HAP-1 (cell line): ENCODE measurements around the gene DENND4A.
"Not testable (repeated sequence)": the region's sequence is repeated elsewhere in the genome, so short reads cannot be mapped to it uniquely, and the experiment has no call there.

Source experiments
- DNase-seq, 2 experiments: peaks; one replicate each; pipeline ENCODE4 v3.0.0-alpha.2; 2016 to 2020; ENCODE audit warnings: low spot score in 2 of 2
- H3K27me3 ChIP-seq: fragments of 250-450 bp; sonication (Bioruptor Pico); 2 replicates; pipeline ENCODE4 v1.5.1; 2020; ENCODE audit warnings: low read depth, mild to moderate bottlenecking, moderate library complexity
- H3K36me3 ChIP-seq: fragments of 250-450 bp; sonication (Bioruptor Pico); replicated peaks from 2 replicates; pipeline ENCODE4 v1.5.1; 2020; ENCODE audit warnings: mild to moderate bottlenecking
- H3K4me1 ChIP-seq: fragments of 250-450 bp; sonication (Bioruptor Pico); 2 replicates; pipeline ENCODE4 v1.5.1; 2020; ENCODE audit warnings: mild to moderate bottlenecking
- H3K4me3 ChIP-seq: fragments of 250-450 bp; sonication (Bioruptor Pico); 2 replicates; pipeline ENCODE4 v1.5.1; 2020; ENCODE audit warnings: mild to moderate bottlenecking, moderate library complexity
- H3K9me3 ChIP-seq: fragments of 250-450 bp; sonication (Bioruptor Pico); 2 replicates; pipeline ENCODE4 v1.5.1; 2020; ENCODE audit warnings: mild to moderate bottlenecking, moderate library complexity
- in situ Hi-C: fragments of 300-500 bp; cut with MboI; formaldehyde crosslinking; loops from 3 replicates; pipeline ENCODE4 v1.14.3; 2020; ENCODE audit warnings: low sequenced_read_pairs, inconsistent platforms, mixed read lengths

The DENND4A gene

DNA sequence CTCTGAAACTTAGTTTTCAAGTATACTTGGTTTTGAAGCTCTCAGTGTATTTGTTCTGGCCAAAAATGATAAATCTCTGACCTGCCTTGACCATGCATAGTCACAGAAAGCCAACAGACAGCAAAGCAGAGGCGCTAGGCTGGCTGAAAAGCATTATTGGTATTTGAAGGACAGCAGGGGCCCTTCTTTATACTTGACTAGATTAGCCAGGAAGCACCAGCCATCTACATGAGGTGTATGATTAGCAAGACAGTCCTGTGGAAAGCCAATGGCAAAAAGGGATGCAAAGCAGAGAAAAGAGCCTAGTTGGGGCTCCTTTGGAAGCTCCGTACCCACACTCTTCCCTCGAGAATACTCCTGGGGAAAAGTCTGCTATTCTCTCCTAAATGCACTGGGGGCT is 162.5 kb downstream of the DENND4A start:
- no peaks in the 10 kb centered on the region for H3K27me3 ChIP-seq
- H3K9me3 ChIP-seq: no peaks in the 10 kb centered on the region
- H3K36me3 ChIP-seq: no peaks in the 10 kb centered on the region
- in situ Hi-C loops: no loop called here
- H3K4me3 ChIP-seq: no peak overlapping the region
- no peak for DNase-seq
- no peaks in the 10 kb centered on the region for H3K4me1 ChIP-seq

DNA sequence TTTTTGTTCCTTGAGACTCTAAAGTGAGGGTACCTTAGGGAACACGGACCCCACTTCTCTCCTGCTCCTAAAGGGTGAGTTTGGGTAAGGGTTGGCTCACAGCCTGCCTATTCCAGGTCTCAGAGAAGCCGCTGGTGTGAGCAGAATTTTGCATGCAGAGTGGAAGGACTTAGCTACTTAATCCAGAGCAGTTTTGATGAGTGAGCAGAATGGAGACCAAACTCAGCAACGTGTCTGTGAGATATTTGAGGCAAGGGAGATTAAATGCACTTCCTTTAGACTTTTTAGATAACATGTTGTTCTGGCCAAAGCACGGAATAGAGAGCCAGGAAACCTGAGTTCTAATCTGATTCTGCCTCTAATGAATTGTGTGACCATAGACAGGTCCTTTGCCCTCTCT is 165.2 kb downstream of the DENND4A start:
- Histone ChIP-seq H3K4me1 (no peaks in the 10 kb centered on the region), H3K27me3 (no peaks in the 10 kb centered on the region), H3K4me3 (no peak overlapping the region), H3K36me3 (no peaks in the 10 kb centered on the region), H3K9me3 (no peaks in the 10 kb centered on the region)
- in situ Hi-C loops: no loop called here
- DNase-seq: no peak

DNA sequence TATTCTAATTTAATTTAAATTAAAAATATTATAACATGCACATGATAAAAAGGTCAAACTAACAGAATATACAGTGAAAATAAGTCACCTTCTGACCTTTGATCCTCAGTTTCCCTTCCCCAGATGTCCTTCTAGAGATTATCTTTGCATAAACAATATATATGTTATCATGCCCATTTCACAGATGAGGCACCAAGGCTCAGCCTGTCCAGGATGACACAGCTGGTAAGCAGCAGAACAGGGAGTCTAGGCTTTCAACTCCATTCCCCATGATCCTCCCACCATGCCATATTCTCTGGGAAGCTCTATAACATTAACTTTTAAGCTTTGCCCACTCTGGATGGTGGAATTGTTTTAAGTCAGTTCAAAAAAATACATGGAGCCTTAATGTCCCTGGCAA is 169.0 kb downstream of the DENND4A start:
- no peak for DNase-seq
- Histone ChIP-seq H3K36me3 (no peaks in the 10 kb centered on the region), H3K4me3 (no peak overlapping the region), H3K27me3 (no peaks in the 10 kb centered on the region), H3K4me1 (no peaks in the 10 kb centered on the region), H3K9me3 (no peaks in the 10 kb centered on the region)
- in situ Hi-C loops: no loop called here

DNA sequence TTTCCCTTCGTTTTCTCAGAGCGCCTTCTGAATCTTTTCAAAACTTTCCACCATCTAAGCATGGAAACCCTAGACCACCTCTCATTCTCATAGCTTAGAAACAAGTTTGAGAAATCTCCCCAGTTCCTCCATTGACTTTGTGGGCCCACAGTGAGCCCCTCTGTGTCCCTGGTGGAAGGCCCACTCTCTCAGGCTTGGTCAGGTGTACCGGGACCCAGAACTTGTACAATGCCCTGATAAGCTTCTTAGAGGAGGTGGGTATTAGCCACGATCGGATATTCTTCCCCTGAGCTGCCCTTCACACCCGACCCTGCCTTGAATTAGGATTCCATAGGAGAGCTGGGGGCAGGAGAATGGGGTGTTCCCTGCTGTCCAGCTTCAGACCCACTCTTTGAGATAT is 170.5 kb downstream of the DENND4A start, which contains the start of gene SLC24A1:
Gene SLC24A1, plus strand, starts transcription at position 301 of the 400 bp plus-strand sequence. CDS start 2,143 bp downstream, outside the sequence.
- no peaks in the 10 kb centered on the region for H3K36me3 ChIP-seq
- no peaks in the 10 kb centered on the region for H3K9me3 ChIP-seq
- H3K4me1 ChIP-seq: no peaks in the 10 kb centered on the region
- DNase-seq: no peak
- no peaks in the 10 kb centered on the region for H3K27me3 ChIP-seq
- in situ Hi-C loops: no loop called here
- no peak within 1 kb of the TSS for H3K4me3 ChIP-seq

DNA sequence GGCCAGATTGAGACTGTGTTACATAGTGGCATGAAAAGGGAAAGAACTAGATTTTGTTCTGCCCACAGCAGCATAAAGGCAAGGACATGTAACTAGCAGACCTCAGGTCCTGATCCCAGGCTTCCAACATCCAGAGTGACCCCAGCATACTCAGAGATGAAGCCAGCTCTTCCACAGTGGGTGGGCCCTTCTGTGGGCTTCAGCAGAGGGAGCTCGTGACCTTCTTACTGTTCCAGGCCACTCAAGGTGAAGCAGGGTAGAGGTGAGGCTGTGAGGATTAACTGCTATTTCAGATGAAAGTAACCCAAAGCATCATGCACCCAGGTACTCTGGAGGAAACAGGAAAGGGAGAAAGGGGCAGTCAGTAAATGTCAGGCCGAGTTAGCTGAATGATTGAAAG is 171.3 kb downstream of the DENND4A start:
- no peak for DNase-seq
- H3K4me3 ChIP-seq: no peak overlapping the region
- no peaks in the 10 kb centered on the region for H3K36me3 ChIP-seq
- H3K9me3 ChIP-seq: no peaks in the 10 kb centered on the region
- H3K27me3 ChIP-seq: no peaks in the 10 kb centered on the region
- H3K4me1 ChIP-seq: no peaks in the 10 kb centered on the region
- in situ Hi-C loops: no loop called here

DNA sequence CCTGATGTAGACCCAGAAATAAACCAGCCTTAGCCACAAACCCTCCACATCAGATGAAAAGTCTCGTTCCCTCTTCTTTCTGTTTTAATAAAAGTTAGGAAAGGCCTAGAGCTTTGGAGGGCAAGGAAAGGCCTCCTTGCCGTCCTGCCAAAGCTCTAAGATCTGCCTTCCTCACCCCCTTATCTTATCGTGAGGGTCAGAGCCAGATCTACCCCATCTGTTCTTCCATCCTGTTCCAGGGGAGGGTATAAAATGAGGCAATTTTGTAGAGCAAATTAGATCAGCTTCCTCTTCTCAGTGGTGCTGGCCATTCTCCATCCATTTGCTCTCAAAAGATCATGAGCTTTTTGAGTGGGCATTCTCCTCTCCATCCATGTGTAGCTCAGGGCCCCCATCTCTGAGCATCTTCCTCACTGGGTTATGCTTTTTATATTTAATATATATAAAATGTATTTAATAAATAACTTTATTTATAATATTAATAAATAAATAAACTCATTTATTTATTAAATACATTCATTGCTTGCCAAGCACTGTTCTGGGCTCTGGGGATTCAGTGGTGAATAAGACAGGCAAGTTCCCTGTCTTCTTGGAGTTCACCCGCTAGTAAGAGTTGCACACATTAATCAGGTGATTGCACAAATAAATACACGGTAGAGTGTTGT is 172.3 kb downstream of the DENND4A start:
- Histone ChIP-seq H3K4me1 (no peaks in the 10 kb centered on the region), H3K4me3 (no peak overlapping the region), H3K9me3 (no peaks in the 10 kb centered on the region), H3K36me3 (no peaks in the 10 kb centered on the region), H3K27me3 (no peaks in the 10 kb centered on the region)
- in situ Hi-C loops: loop anchor here (10.0 kb wide), 1 partner anchor 305 kb away; no protein-coding TSS in a partner anchor
- DNase-seq: no peak

DNA sequence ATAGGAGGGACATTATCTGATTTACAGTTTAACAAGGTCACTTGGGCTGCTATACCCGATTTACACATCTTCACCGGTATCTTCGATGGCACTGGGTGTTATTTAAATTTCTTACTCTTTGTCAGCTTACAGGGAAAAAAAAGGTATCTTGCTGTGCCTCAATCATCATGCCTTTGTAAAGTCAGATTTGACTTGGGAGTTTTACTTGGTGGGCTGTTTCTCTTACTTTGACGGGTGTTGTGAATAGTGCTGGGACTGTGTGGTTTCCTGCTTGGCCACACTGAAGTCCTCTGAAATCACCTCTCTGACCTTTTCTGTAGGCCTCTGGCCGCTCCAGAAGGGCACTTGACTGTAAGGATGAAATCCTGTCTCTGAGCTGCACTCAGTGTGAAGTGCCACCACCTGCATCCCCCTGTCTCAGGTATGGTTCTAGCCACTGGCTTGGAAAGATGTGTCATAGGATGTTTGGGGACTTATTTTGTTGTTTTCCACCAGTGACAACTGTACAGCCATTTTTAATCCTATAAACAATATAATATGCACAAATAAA is 173.5 kb downstream of the DENND4A start:
- Histone ChIP-seq H3K4me1 (no peaks in the 10 kb centered on the region), H3K9me3 (no peaks in the 10 kb centered on the region), H3K4me3 (no peak overlapping the region), H3K27me3 (no peaks in the 10 kb centered on the region), H3K36me3 (no peaks in the 10 kb centered on the region)
- no peak for DNase-seq
- in situ Hi-C loops: loop anchor here (10.0 kb wide), 1 partner anchor 304 kb away; no protein-coding TSS in a partner anchor

DNA sequence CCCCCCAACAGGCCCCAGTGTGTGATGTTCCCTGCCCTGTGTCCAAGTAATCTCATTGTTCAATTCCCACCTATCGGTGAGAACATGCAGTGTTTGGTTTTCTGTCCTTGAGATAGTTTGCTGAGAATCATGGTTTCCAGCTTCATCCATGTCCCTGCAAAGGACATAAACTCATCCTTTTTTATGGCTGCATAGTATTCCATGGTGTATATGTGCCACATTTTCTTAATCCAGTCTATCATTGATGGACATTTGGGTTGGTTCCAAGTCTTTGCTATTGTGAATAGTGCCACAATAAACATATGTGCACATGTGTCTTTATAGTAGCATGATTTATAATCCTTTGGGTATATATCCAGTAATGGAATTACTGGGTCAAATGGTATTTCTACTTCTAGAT is 176.2 kb downstream of the DENND4A start:
- H3K4me1 ChIP-seq, DNase-seq, H3K4me3 ChIP-seq, H3K27me3 ChIP-seq, H3K9me3 ChIP-seq, H3K36me3 ChIP-seq: not testable (repeated sequence)
- in situ Hi-C loops: loop anchor here (10.0 kb wide), 1 partner anchor 301 kb away; no protein-coding TSS in a partner anchor

DNA sequence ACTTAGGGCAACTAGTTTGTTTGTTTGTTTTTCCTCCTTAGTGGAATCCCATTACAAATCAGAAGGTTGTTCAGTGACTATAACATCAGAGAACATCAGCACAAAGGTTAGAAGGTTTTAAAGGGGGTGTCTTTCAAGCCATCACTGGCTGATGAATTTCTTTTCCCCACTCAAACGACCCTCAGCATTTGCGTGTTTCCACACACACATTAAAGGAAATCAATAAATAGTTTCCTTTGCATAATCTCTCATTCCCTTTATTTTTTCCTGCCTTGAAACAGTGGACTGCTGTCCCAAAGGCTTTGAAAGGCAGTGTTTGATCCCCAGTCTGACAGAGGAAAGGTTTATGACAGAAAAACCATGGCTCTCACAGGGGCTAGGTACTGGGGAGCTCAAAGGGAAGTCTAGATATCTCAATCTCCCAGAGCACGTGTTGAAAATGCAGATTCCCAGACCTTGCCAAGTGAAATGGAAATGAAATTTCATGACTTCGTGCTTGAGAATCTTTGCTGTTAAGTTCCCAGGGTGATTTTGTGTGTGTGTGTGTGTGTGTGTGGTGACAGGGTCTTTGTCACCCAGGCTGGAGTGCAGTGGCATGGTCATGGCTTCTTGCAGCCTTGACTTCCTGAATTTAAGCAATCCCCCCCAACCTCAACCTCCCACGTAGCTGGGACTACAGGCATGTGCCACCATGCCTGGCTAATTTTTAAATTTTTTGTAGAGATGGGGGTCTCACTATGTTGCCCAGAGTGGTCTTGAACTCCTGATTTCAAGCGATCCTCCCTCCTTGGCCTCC is 178.9 kb downstream of the DENND4A start:
- H3K9me3 ChIP-seq: no peaks in the 10 kb centered on the region
- H3K36me3 ChIP-seq: 0 out of 2 replicates have a peak, but pooled peaks cover 3% of the 10 kb centered on the region
- no peak for DNase-seq
- peaks cover 14% of the 10 kb centered on the region for H3K4me1 ChIP-seq
- H3K4me3 ChIP-seq: no peak overlapping the region
- in situ Hi-C loops: loop anchor here (10.0 kb wide), 1 partner anchor 298 kb away; no protein-coding TSS in a partner anchor
- no peaks in the 10 kb centered on the region for H3K27me3 ChIP-seq

DNA sequence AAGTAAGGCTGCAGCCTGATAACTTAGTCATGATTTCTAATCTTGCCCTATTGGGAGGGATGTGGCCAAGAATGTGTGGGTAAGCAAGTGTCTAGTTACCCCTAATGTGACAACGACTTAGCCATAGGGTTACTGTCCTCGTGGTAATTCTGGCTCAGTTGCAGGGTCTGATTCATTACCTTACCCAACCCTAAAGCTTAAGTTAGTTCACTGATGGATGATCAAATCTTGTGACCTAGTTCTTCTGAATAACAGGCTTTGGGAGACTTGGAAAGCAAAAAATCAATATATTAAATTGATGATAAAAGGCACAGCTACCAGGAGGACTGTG is 179.5 kb downstream of the DENND4A start:
- DNase-seq: no peak
- in situ Hi-C loops: loop anchor here (10.0 kb wide), 1 partner anchor 298 kb away; no protein-coding TSS in a partner anchor
- H3K4me3 ChIP-seq: no peak overlapping the region
- 0 out of 2 replicates have a peak, but pooled peaks cover 3% of the 10 kb centered on the region for H3K36me3 ChIP-seq
- H3K27me3 ChIP-seq: no peaks in the 10 kb centered on the region
- no peaks in the 10 kb centered on the region for H3K9me3 ChIP-seq
- H3K4me1 ChIP-seq: peaks cover 14% of the 10 kb centered on the region

DNA sequence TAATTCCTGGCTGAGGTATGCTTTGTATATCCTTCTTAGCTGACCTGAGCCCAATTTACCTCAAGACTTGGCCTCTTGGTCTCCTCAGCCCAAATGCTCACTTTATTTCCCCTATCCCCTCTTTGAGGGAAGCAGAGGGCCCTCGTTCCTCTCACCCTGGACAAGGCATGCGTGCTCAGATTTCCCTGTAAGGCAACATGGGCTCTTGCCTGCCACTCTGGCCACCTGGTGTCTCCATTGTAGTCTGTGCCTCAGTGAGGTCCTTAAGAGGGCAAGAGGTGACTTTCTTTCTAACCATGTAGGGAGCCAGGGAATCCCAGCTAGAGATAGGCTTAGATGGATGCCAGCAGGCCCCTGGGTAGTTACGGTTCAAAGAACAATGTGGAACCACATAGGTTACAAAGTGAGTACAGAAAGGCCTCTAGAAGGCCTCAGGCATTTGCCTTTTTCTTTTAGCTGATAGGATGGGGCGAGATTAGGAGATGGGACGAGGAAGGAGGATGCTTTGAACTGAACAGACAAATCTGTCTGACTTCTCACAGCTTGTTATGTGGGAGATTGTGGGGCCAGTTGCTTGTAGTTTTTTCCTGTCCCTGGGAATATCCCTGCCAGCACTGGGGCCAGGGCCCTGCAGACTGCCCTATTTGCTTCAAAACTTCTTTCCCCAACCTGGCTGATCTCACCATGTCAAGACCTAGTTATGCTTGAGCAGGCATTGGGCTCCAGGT is 180.0 kb downstream of the DENND4A start:
- Histone ChIP-seq H3K36me3 (peaks cover 6% of the 10 kb centered on the region), H3K9me3 (no peaks in the 10 kb centered on the region), H3K27me3 (no peaks in the 10 kb centered on the region), H3K4me1 (peaks cover 14% of the 10 kb centered on the region), H3K4me3 (peak overlapping the region; percentile 89)
- in situ Hi-C loops: loop anchor here (10.0 kb wide), 1 partner anchor 297 kb away; no protein-coding TSS in a partner anchor
- DNase-seq: no peak

DNA sequence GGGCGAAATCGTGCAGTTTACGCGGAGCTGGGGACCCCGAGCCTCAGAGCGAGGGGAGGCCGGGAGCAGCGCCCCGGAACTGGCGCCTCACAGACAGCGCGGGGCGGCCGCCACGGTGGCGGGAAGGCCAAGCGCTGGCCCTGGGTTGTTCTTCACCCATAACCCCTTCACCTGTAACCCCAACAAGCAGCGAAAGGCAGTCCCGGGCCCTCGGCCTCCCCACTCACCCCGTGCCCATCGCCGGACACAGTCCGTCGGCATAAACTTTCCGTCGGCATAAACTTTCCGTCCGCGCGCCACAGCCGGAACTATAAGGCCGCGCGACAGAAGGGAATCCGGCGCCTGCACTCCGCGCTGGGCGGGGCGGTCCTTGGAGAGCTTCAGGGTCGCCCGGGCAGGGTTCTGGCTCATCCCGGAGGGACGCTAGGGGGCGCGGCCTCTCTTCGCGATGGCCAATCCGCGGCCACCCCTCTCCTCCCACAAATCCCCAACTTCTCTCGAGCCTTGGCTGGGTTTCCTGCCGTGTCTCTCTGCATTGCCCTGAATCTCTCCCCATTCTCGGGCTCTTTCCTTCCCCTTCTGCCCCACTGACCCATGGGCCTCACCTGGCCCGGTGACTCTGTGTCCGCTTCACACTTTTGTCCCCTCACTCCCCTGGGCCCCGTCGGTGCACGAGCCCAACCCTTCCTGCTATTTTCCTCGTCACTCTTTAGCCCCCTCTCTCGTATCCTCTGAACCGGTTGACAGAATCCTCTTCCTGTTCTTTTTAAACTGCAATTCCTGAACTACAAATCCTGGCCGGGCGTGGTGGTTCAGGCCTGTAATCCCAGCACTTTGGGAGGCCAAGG is 181.0 kb downstream of the DENND4A start, which contains the start of gene INTS14:
Gene INTS14, minus strand, starts transcription at position 261 of the 848 bp plus-strand sequence. CDS start 3,751 bp downstream, outside the sequence.
- Histone ChIP-seq H3K27me3 (no peaks in the 10 kb centered on the region), H3K36me3 (peaks cover 11% of the 10 kb centered on the region), H3K4me1 (peaks cover 14% of the 10 kb centered on the region), H3K4me3 (peak within 1 kb of the TSS; percentile 89), H3K9me3 (no peaks in the 10 kb centered on the region)
- in situ Hi-C loops: loop anchor here (10.0 kb wide), 1 partner anchor 296 kb away; no protein-coding TSS in a partner anchor
- peak; percentile 100 for DNase-seq
